HepG2 (cell line): ENCODE results near the gene ATP2B3. TPM values are rescaled to one million over a fixed set of nuclear protein-coding genes. Genes with fewer than 3 reads are reported as not detected.

ENCODE experiments used
- AFF4 ChIP-seq: sonication (generic); formaldehyde crosslinking; IDR thresholded peaks from 2 replicates; pipeline ENCODE4 v1.4.0; 2020; ENCODE audit warnings: missing genetic modification reagents
- AGO1 ChIP-seq: fragments of 200-400 bp; formaldehyde crosslinking; IDR thresholded peaks from 2 replicates; pipeline ENCODE4 v1.6.1; 2017; ENCODE audit warnings: mild to moderate bottlenecking, low read depth, low read length, moderate library complexity; ENCODE audit not compliant: poor library complexity, severe bottlenecking
- CREB3 ChIP-seq: sonication (generic); formaldehyde crosslinking; IDR thresholded peaks from 2 replicates; pipeline ENCODE4 v1.5.0; 2020; ENCODE audit warnings: missing genetic modification reagents
- DMTF1 ChIP-seq: sonication (generic); formaldehyde crosslinking; IDR thresholded peaks from 2 replicates; pipeline ENCODE4 v1.4.0; 2020; ENCODE audit warnings: mild to moderate bottlenecking, missing genetic modification reagents
- HNRNPLL ChIP-seq: fragments of 200-400 bp; formaldehyde crosslinking; IDR thresholded peaks from 2 replicates; pipeline ENCODE4 v1.6.1; 2017; ENCODE audit warnings: mild to moderate bottlenecking, low read depth, low read length; ENCODE audit not compliant: poor library complexity, severe bottlenecking
- IKZF5 ChIP-seq: IDR thresholded peaks from 2 replicates; pipeline ENCODE4 v1.6.1; 2018; ENCODE audit warnings: missing genetic modification reagents, mild to moderate bottlenecking, missing compliant biosample characterization
- MED13 ChIP-seq: sonication (generic); formaldehyde crosslinking; IDR thresholded peaks from 2 replicates; pipeline ENCODE4 v1.5.0; 2020; ENCODE audit warnings: missing genetic modification reagents
- POGZ ChIP-seq: sonication (generic); formaldehyde crosslinking; IDR thresholded peaks from 2 replicates; pipeline ENCODE4 v1.4.0; 2020; ENCODE audit warnings: mild to moderate bottlenecking, missing genetic modification reagents
- SMAD1 ChIP-seq: sonication (generic); formaldehyde crosslinking; IDR thresholded peaks from 2 replicates; pipeline ENCODE4 v1.4.0; 2020; ENCODE audit warnings: missing genetic modification reagents, low read depth, mild to moderate bottlenecking, borderline replicate concordance
- ZNF101 ChIP-seq: sonication (generic); formaldehyde crosslinking; IDR thresholded peaks from 2 replicates; pipeline ENCODE4 v1.4.0; 2020; ENCODE audit warnings: mild to moderate bottlenecking, low read depth, missing genetic modification reagents, borderline replicate concordance
- ZNF276 ChIP-seq: sonication (generic); formaldehyde crosslinking; IDR thresholded peaks from 2 replicates; pipeline ENCODE4 v1.4.0; 2020; ENCODE audit warnings: mild to moderate bottlenecking, low read depth, missing genetic modification reagents
- ZNF503 ChIP-seq: sonication (generic); formaldehyde crosslinking; IDR thresholded peaks from 2 replicates; pipeline ENCODE4 v1.4.0; 2020; ENCODE audit warnings: missing genetic modification reagents
- ZNF557 ChIP-seq: sonication (generic); formaldehyde crosslinking; IDR thresholded peaks from 2 replicates; pipeline ENCODE4 v1.4.0; 2020; ENCODE audit warnings: missing genetic modification reagents
- ZNF607 ChIP-seq: sonication (generic); formaldehyde crosslinking; IDR thresholded peaks from 2 replicates; pipeline ENCODE4 v1.5.1; 2020; ENCODE audit warnings: missing genetic modification reagents, mild to moderate bottlenecking, borderline replicate concordance
- ZNF7 ChIP-seq: IDR thresholded peaks from 2 replicates; pipeline ENCODE4 v1.6.1; 2016; ENCODE audit warnings: missing biosample characterization, missing genetic modification reagents
- polyA plus RNA-seq, 8 experiments: library from polyadenylated mRNA; depleted of rRNA in 3 of 8; stranded (reverse) in 7 of 8; unstranded in 1 of 8; fragments of >200 nt; fragmentation: Illumina TruSeq in 4 of 8; extraction: Trizol in 4 of 8; gene quantifications; 2 replicates each; pipeline versions ENCODE4 v1.2.1 to v1.2.3, GENCODE V29; 2011 to 2016; ENCODE audit warnings: low read depth in 4 of 8, missing spikeins in 1 of 8, mixed read lengths in 1 of 8; ENCODE audit not compliant: insufficient read depth in 1 of 8
- total RNA-seq, 5 experiments: library from RNA; depleted of rRNA; stranded (reverse); fragments of >200 nt; fragmentation: Illumina TruSeq; extraction: Trizol; gene quantifications; 2 replicates each; pipeline ENCODE4 v1.2.3, GENCODE V29; 2016; ENCODE audit warnings: low read depth in 1 of 5

ATP2B3 gene
- total and polyA plus RNA-seq, 2 of the 13 experiments (the other 11 are each of a cell fraction or from before 2014, with no cell fraction given): not detected

- TF ChIP-seq AFF4 (CRISPR knock-in tag) (peak; percentile 91), ZNF276 (CRISPR knock-in tag) (no peak), ZNF7 (CRISPR knock-in tag) (no peak), POGZ (peak; percentile 22; the same call in 1 of the 2 replicates), ZNF607 (CRISPR knock-in tag) (0 out of 2 replicates have a peak, but pooled peaks have one; percentile 44), ZNF503 (CRISPR knock-in tag) (peak; percentile 65; the same call in 1 of the 2 replicates), AGO1 (no peak), MED13 (CRISPR knock-in tag) (peak; percentile 95), CREB3 (CRISPR knock-in tag) (no peak), IKZF5 (CRISPR knock-in tag) (no peak; the same call in 1 of the 2 replicates), SMAD1 (CRISPR knock-in tag) (0 out of 2 replicates have a peak, but pooled peaks have one; percentile 18), ZNF557 (CRISPR knock-in tag) (no peak), HNRNPLL (no peak), ZNF101 (CRISPR knock-in tag) (no peak), DMTF1 (no peak)
Observed at GRCh38 chrX:153623310-153624029, 106.0 kb downstream of the ATP2B3 start (continued).
